OCI-LY1 (cell line): ENCODE results near the gene ZNF518A.

Experiments
- EZH2 ChIP-seq: fragments of 200-600 bp; sonication (generic), shearing (Covaris generic); IDR thresholded peaks from 2 replicates; pipeline ENCODE4 v1.8.0; 2017; ENCODE audit warnings: borderline replicate concordance, mixed run types, mild to moderate bottlenecking, antibody characterized with exemption, low read length, moderate library complexity, mixed read lengths
- TF ChIP-seq, protein P1 (sequence below): fragments of 200-600 bp; sonication (generic), shearing (Covaris generic); IDR thresholded peaks from 2 replicates; pipeline ENCODE4 v1.5.1; 2017; ENCODE audit warnings: mild to moderate bottlenecking, antibody characterized with exemption, low read length, moderate library complexity, mixed read lengths

GRCh38 chr10:96130326-96130995, 364 bp downstream of the ZNF518A start:
- TF ChIP-seq, protein P1, sequence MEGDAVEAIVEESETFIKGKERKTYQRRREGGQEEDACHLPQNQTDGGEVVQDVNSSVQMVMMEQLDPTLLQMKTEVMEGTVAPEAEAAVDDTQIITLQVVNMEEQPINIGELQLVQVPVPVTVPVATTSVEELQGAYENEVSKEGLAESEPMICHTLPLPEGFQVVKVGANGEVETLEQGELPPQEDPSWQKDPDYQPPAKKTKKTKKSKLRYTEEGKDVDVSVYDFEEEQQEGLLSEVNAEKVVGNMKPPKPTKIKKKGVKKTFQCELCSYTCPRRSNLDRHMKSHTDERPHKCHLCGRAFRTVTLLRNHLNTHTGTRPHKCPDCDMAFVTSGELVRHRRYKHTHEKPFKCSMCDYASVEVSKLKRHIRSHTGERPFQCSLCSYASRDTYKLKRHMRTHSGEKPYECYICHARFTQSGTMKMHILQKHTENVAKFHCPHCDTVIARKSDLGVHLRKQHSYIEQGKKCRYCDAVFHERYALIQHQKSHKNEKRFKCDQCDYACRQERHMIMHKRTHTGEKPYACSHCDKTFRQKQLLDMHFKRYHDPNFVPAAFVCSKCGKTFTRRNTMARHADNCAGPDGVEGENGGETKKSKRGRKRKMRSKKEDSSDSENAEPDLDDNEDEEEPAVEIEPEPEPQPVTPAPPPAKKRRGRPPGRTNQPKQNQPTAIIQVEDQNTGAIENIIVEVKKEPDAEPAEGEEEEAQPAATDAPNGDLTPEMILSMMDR: no peak
- TF ChIP-seq EZH2: no peak
